Glomerular visceral epithelial cell (primary cell): ENCODE results near the gene WIPF2.

Experiments
- DNase-seq: peaks from one replicate; pipeline ENCODE4 v3.0.0-alpha.2; 2016; ENCODE audit errors: extremely low spot score

The WIPF2 gene

DNA sequence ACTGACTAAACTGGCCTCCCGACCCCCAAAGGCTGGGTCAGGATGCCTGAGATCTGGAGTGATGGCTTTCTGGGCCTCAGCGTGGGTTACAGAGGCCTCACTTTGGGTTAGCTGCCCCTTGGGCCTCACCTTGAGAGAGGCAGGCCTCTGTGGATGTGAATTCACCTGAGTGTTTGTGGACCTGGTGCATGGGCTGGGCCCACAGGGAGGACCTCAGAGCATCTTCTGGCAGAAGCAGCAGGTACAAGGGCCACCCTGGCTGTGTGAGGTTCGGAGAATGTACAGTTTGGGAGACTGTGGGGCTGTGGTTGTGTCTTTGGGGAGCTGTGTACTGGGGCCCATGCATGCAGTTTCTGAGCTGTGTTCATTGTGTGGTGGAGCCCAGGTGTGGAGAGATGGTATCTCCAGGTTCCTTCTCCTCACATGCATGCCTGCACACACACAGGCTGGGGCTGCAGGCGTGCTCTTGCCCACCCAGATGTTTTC lies 108.2 kb downstream of the WIPF2 start:
- no peak for DNase-seq

- DNase-seq = no peak
Observed at GRCh38 chr17:40327735-40328385, 108.8 kb downstream of the WIPF2 start.

DNA sequence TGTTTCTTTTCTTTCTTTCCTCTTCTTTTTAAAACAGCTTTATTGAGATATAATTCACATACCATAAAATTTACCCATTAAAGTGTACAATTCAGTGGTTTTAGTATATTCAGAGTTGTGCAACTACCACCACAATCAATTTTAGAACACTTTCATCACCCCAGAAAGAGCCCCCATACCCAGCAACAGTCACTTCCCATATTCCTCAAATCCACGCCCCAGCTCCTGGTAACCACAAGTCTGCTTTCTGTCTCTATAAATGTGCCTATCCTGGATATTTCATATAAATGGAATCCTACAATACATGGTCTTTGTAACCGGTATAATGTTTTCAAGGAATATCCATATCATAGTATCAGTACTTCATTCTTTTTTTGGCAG lies 109.3 kb downstream of the WIPF2 start:
- no peak for DNase-seq

DNA sequence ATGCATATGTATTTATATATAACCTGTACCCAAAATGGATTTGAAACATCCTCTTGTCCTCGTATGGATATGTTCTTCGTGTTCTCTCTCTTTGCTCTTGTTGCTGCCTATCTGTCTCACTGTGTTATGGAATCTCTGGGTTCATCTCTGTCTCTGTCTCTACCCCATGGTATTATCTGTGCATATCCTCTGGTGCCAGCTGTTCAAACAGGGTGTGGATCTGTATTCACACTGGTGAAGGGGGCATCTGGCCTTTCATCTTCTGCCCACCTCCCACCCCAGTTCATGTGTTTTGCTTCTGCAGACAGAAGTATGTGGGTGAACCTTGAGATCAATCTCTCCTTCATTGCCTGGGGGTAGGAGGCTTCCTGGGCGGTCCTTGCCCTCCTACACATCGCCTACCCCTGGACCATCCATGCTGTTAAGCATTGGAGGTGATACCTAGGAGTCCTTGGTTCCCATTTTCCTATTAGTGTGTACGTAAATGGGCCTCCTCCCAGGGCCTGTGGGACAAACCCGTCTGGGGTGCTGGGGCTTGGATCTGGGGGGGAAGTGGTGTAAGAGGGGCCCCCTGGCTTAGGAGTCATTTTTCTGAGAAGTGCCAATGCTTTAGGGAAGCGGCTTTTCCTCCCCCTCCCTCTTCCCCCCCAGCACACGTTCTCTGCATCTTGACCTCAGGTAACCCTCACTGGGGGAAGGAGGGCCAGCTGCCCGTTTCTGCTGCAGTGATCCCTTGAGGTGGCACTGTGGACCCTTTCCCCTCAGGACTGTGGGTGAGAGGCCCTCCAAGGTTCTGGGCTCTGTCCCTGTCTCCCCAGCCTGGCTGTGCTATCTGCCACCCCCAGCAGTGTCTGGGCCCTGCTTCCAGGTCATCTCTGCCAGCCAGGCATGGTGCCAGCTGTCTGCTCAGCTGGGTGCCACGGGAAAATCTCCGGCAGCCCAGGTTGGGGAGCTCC lies 111.0 kb downstream of the WIPF2 start:
- DNase-seq = peak; percentile 59

DNA sequence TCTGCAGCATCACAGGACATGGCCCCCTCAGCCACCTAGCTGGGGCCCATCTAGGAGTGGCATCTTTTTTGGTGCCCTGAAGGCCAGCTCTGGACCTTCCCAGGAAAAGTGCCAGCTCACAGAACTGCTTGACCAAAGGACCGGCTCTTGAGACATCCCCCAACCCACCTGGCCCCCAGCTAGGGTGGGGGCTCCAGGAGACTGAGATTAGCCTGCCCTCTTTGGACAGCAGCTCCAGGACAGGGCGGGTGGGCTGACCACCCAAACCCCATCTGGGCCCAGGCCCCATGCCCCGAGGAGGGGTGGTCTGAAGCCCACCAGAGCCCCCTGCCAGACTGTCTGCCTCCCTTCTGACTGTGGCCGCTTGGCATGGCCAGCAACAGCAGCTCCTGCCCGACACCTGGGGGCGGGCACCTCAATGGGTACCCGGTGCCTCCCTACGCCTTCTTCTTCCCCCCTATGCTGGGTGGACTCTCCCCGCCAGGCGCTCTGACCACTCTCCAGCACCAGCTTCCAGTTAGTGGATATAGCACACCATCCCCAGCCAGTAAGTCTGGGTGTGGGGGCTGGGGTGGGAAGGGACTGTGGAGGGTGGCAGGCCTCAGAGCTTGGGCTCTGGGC lies 111.9 kb downstream of the WIPF2 start:
- DNase-seq = no peak

DNA sequence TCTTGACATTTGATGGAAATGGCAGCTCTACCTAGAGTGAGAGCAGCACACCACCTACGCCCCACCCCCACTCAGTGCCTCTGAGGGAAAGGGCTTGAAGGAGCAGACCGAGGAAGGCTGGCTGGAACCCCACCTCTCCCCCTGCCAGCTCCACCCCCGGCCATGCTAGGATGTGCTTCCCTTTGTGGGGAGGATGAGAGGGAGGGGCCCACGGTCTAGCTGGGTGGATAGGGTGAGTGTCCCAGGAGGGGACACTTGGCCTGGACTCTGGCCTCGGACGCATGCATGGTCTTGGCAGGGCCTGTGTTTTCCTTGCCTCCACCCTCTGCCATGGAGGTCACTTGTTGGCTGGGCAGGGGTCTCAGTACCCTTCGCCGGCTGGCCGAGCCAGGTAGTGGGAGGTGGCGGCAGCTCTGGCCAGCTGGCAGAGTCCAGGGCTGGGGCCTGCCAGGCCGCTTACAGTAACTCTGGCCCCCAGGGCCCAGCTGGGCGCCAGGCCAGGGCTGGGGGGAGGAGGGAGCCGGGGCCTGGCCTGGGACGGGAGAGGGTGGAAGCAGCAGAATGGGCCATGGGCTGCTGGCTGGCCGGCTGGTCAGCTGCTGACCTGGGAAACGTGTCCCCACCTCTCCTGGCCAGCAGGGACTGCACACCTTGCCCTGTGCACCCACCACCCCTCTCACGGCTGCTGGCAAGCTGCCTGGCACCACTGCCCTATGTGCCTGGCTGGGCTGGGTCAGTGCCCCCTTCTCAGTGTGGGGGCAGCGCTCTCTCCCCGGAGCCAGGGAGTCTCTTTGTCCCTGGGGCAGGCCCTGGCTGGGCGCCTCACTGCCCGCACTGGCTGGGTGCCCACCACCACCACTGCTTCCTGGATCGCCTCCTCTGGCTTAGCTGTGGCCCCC lies 112.9 kb downstream of the WIPF2 start:
- peak; percentile 88 for DNase-seq
